Smooth muscle cell (in vitro differentiated cells): Measurements from ENCODE around the gene NBAS. TPM values are rescaled to one million over a fixed set of nuclear protein-coding genes. Genes with fewer than 3 reads are reported as not detected.
"Not testable (repeated sequence)": the region's sequence is repeated elsewhere in the genome, so short reads cannot be mapped to it uniquely, and the experiment has no call there.

ENCODE experiments used
- DNase-seq: peaks from one replicate; lab custom pipeline; 2025; ENCODE audit not compliant: unreplicated experiment; lab: John Stamatoyannopoulos, UW
- H2AFZ ChIP-seq: fragments of 200-600 bp; sonication (generic); 2 replicates; pipeline ENCODE4 v1.6.0; 2016; ENCODE audit warnings: antibody characterized with exemption, low read depth, mild to moderate bottlenecking
- H3F3A ChIP-seq: fragments of 200-600 bp; sonication (generic); 2 replicates; pipeline ENCODE4 v1.6.0; 2017; ENCODE audit warnings: antibody characterized with exemption, low read depth
- H3K27ac ChIP-seq: fragments of 200-600 bp; sonication (generic); 2 replicates; pipeline ENCODE4 v1.5.1; 2016; ENCODE audit warnings: low read depth, mild to moderate bottlenecking
- H3K27me3 ChIP-seq: fragments of 200-600 bp; sonication (generic); 2 replicates; pipeline ENCODE4 v1.6.1; 2016; ENCODE audit warnings: low read depth, mild to moderate bottlenecking
- H3K36me3 ChIP-seq: fragments of 200-600 bp; sonication (generic); 2 replicates; pipeline ENCODE4 v1.5.1; 2016; ENCODE audit warnings: low read depth
- H3K4me1 ChIP-seq: fragments of 200-600 bp; sonication (generic); 2 replicates; pipeline ENCODE4 v1.5.1; 2016; ENCODE audit warnings: low read depth
- H3K4me2 ChIP-seq: fragments of 200-600 bp; sonication (generic); 2 replicates; pipeline ENCODE4 v1.6.0; 2016; ENCODE audit warnings: mild to moderate bottlenecking
- H3K4me3 ChIP-seq: fragments of 200-600 bp; sonication (generic); 2 replicates; pipeline ENCODE4 v1.5.1; 2016; ENCODE audit warnings: mild to moderate bottlenecking
- H3K79me2 ChIP-seq: fragments of 200-600 bp; sonication (generic); 2 replicates; pipeline ENCODE4 v1.6.0; 2016; ENCODE audit warnings: low read depth, mild to moderate bottlenecking
- H3K9ac ChIP-seq: fragments of 200-600 bp; sonication (generic); 2 replicates; pipeline ENCODE4 v1.6.0; 2016; ENCODE audit warnings: low read depth
- H3K9me3 ChIP-seq: fragments of 200-600 bp; sonication (generic); replicated peaks from 2 replicates; pipeline ENCODE4 v1.5.1; 2016; ENCODE audit warnings: low read depth
- H4K20me1 ChIP-seq: fragments of 200-600 bp; sonication (generic); 2 replicates; pipeline ENCODE4 v1.6.0; 2016; ENCODE audit warnings: low read depth
- WGBS: methylation state at CpG from one replicate; pipeline ENCODE4 v1.1.7; 2016; ENCODE audit warnings: low lambda C conversion rate; 5-methylcytosine and 5-hydroxymethylcytosine counted together
- polyA plus RNA-seq: library from polyadenylated mRNA; unstranded; fragments of >200 nt; fragmentation: Nextera tagmentation; extraction: Ambion mirVana; gene quantifications from 2 replicates; pipeline ENCODE4 v1.2.1, GENCODE V29; 2016
- total RNA-seq: library from RNA; depleted of rRNA; stranded (reverse); fragments of >200 nt; gene quantifications from 2 replicates; pipeline ENCODE4 v1.2.3, GENCODE V29; 2014
- TF ChIP-seq, protein P1 (sequence below): fragments of 200-600 bp; sonication (generic); IDR thresholded peaks from 2 replicates; pipeline ENCODE4 v1.5.1; 2017; ENCODE audit warnings: borderline replicate concordance, mild to moderate bottlenecking, antibody characterized with exemption; ENCODE audit not compliant: insufficient read depth, poor library complexity, severe bottlenecking

Gene NBAS
- total and polyA plus RNA-seq, 2 experiments from 2014 or later, result 31.2 to 51.1 TPM

DNA sequence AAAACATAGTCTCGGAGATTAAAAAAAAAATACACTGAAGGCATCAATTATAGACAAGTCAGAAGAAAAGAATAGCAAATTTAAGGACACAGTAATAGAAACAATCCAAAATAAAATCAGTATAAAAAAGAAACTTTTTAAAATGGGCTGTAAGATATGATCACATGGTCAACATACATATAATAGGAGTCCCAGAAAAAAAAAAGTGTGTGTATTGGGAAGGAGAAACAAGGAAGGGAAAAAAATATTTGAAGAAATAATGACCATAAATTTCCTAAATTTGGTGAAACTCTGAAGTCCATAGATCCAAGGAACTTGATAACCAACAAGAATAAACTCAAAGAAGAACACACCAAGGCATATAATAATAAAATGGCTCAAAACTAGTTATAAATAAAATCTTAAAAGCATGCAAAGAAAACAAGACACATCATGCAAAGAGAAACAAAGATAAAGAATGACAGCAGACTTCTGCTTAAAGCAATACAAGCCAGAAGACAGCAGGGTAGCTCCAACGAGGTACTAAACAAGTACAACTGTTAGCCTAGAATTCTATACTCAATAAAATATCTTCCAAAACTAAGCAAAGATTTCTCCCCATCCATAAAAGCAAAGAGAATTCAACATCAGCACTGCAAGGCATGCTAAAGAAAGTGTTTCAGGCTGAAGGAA lies 115.1 kb downstream of the NBAS start:
- H3K36me3 ChIP-seq, result peaks cover 11% of the 10 kb centered on the region
- WGBS, result 98% methylated on average over 2 of the region's 2 CpGs

DNA sequence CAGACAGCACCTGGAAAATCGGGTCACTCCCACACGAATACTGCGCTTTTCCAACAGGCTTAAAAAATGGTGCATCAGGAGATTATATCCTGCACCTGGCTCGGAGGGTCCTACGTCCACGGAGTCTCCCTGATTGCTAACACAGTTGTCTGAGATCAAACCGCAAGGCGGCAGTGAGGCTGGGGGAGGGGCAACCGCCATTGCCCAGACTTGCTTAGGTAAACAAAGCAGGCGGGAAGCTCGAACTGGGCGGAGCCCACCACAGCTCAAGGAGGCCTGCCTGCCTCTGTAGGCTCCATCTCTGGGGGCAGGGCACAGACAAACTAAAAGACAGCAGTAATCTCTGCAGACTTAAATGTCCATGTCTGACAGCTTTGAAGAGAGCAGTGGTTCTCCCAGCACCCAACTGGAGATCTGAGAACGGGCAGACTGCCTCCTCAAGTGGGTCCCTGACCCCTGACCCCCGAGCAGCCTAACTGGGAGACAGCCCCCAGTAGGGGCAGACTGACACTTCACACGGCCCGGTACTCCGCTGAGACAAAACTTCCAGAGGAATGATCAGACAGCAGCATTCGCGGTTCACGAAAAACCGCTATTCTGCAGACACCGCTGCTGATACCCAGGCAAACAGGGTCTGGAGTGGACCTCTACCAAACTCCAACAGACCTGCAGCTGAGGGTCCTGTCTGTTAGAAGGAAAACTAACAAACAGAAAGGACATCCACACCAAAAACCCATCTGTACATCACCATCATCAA lies 121.2 kb downstream of the NBAS start:
- H3K9ac ChIP-seq, H3F3A ChIP-seq, H3K4me2 ChIP-seq, H3K27ac ChIP-seq, H3K9me3 ChIP-seq, H3K36me3 ChIP-seq, DNase-seq, H3K4me3 ChIP-seq, H3K27me3 ChIP-seq, H3K79me2 ChIP-seq, H3K4me1 ChIP-seq, H2AFZ ChIP-seq: not testable (repeated sequence)
- peaks cover 37% of the 10 kb centered on the region for H4K20me1 ChIP-seq
- WGBS, result 94% methylated on average over 22 of the region's 22 CpGs

More for the DNA sequence above, 115.1 kb downstream of the NBAS start:
- TF ChIP-seq, protein P1, sequence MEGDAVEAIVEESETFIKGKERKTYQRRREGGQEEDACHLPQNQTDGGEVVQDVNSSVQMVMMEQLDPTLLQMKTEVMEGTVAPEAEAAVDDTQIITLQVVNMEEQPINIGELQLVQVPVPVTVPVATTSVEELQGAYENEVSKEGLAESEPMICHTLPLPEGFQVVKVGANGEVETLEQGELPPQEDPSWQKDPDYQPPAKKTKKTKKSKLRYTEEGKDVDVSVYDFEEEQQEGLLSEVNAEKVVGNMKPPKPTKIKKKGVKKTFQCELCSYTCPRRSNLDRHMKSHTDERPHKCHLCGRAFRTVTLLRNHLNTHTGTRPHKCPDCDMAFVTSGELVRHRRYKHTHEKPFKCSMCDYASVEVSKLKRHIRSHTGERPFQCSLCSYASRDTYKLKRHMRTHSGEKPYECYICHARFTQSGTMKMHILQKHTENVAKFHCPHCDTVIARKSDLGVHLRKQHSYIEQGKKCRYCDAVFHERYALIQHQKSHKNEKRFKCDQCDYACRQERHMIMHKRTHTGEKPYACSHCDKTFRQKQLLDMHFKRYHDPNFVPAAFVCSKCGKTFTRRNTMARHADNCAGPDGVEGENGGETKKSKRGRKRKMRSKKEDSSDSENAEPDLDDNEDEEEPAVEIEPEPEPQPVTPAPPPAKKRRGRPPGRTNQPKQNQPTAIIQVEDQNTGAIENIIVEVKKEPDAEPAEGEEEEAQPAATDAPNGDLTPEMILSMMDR, result no peak
- H4K20me1 ChIP-seq, result peaks cover 4% of the 10 kb centered on the region
- no peaks in the 10 kb centered on the region for H3F3A ChIP-seq
- no peaks in the 10 kb centered on the region for H3K4me1 ChIP-seq
- H3K9ac ChIP-seq, result no peak overlapping the region
- no peak overlapping the region for H2AFZ ChIP-seq
- no peak overlapping the region for H3K27ac ChIP-seq
- H3K4me3 ChIP-seq, result no peak overlapping the region
- H3K79me2 ChIP-seq, result peaks cover 4% of the 10 kb centered on the region
- no peak overlapping the region for H3K4me2 ChIP-seq
- H3K9me3 ChIP-seq, result peaks cover 9% of the 10 kb centered on the region
- H3K27me3 ChIP-seq, result no peaks in the 10 kb centered on the region
- no peak for DNase-seq

DNA sequence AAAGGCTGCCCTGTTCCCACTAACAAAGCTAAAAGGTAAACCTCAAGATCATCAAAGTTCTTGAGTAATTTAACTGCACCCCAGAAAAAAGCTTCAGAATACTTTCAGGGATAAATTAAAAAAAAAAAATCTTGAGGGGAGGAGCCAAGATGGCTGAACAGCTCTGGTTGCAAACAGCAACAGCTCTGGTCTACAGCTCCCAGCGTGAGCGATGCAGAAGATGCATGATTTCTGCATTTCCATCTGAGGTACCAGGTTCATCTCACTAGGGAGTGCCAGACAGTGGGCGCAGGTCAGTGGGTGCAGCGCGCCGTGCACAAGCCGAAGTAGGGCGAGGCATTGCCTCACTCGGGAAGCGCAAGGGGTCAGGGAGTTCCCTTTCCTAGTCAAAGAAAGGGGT lies 121.8 kb downstream of the NBAS start:
- H3K79me2 ChIP-seq, H3K4me2 ChIP-seq, H3K9ac ChIP-seq, H3K36me3 ChIP-seq, H3K4me1 ChIP-seq, H3K27ac ChIP-seq, DNase-seq, H2AFZ ChIP-seq, H3K9me3 ChIP-seq, H3K4me3 ChIP-seq, H3K27me3 ChIP-seq, H3F3A ChIP-seq: not testable (repeated sequence)
- WGBS, result 99% methylated on average over 10 of the region's 10 CpGs
- H4K20me1 ChIP-seq, result peaks cover 43% of the 10 kb centered on the region

DNA sequence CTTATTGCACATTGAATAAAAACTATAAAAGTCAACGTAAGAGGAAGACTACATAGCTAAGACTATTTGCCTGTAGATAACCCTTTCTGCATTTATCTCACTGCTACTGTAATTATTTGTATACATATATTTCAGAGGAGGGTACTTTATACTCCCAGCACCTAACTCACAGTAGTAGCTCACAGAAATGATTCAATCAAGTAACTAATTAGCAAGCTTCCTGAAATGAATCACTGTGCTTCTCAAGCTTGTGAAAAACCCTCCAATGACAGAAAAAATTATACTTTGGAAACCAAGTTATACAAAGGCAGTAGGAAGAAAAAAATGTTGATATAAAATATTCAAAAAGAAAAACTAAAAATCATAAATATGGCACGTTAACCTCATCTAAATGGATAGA lies 124.9 kb downstream of the NBAS start:
- no peaks in the 10 kb centered on the region for H3K36me3 ChIP-seq
- H3K27ac ChIP-seq, result no peak overlapping the region
- H3K4me1 ChIP-seq, result no peaks in the 10 kb centered on the region
- WGBS, result 94% methylated on average over 2 of the region's 2 CpGs
- peaks cover 59% of the 10 kb centered on the region for H4K20me1 ChIP-seq
- H3K4me2 ChIP-seq, result no peak overlapping the region
- no peaks in the 10 kb centered on the region for H3K9me3 ChIP-seq
- H3F3A ChIP-seq, result no peaks in the 10 kb centered on the region
- no peak overlapping the region for H3K4me3 ChIP-seq
- no peak for DNase-seq
- TF ChIP-seq, protein P1, result no peak
- H3K79me2 ChIP-seq, result peaks cover 7% of the 10 kb centered on the region
- no peaks in the 10 kb centered on the region for H3K27me3 ChIP-seq
- no peak overlapping the region for H3K9ac ChIP-seq
- H2AFZ ChIP-seq, result no peak overlapping the region
